ENCODE results near the gene ATP6V1E1.

Gene ATP6V1E1

GRCh38 chr22:17587629-17588028, 40.9 kb downstream of the ATP6V1E1 start:
- H3K79me2 ChIP-seq (ENCODE audit: low read length) = no peaks in the 10 kb centered on the region
- no peak overlapping the region for H3K27ac ChIP-seq (ENCODE audit: low read length)
- no peak overlapping the region for H2AFZ ChIP-seq (ENCODE audit: low read depth, low read length)
- 0 out of 2 replicates have a peak, but pooled peaks cover 5% of the 10 kb centered on the region for H4K20me1 ChIP-seq (ENCODE audit: insufficient read depth, low read length)
- H3K27me3 ChIP-seq (ENCODE audit: low read depth, low read length) = no peaks in the 10 kb centered on the region
- H3K36me3 ChIP-seq (replicated peaks; ENCODE audit: low read depth, low read length) = peaks cover 20% of the 10 kb centered on the region
- TF ChIP-seq EZH2phosphoT487 (IDR thresholded peaks at IDR 0.05; ENCODE audit: low read depth) (no peak), CTCF (IDR thresholded peaks at IDR 0.05; ENCODE audit: low read depth, low read length) (no peak)
- H3K4me1 ChIP-seq (ENCODE audit: low read length) = no peaks in the 10 kb centered on the region
- no peak overlapping the region for H3K4me3 ChIP-seq (ENCODE audit: low read length)
- H3K9ac ChIP-seq (ENCODE audit: low read length) = no peak overlapping the region
- H3K9me3 ChIP-seq (ENCODE audit: insufficient read depth, low read length) = no peaks in the 10 kb centered on the region
- no peak overlapping the region for H3K4me2 ChIP-seq (ENCODE audit: low read length)

GRCh38 chr22:17586831-17587440, 41.6 kb downstream of the ATP6V1E1 start:
- Histone ChIP-seq H3K9me3 (ENCODE audit: insufficient read depth, low read length) (no peaks in the 10 kb centered on the region), H3K4me2 (ENCODE audit: low read length) (no peak overlapping the region), H3K4me1 (ENCODE audit: low read length) (no peaks in the 10 kb centered on the region), H4K20me1 (ENCODE audit: insufficient read depth, low read length) (0 out of 2 replicates have a peak, but pooled peaks cover 5% of the 10 kb centered on the region), H3K79me2 (ENCODE audit: low read length) (no peaks in the 10 kb centered on the region), H3K27ac (ENCODE audit: low read length) (no peak overlapping the region), H3K9ac (ENCODE audit: low read length) (no peak overlapping the region), H3K36me3 (replicated peaks; ENCODE audit: low read depth, low read length) (peaks cover 20% of the 10 kb centered on the region), H3K27me3 (ENCODE audit: low read depth, low read length) (no peaks in the 10 kb centered on the region), H2AFZ (ENCODE audit: low read depth, low read length) (no peak overlapping the region), H3K4me3 (ENCODE audit: low read length) (no peak overlapping the region)
- TF ChIP-seq EZH2phosphoT487 (IDR thresholded peaks at IDR 0.05; ENCODE audit: low read depth) = no peak
- no peak for TF ChIP-seq CTCF (IDR thresholded peaks at IDR 0.05; ENCODE audit: low read depth, low read length)

DNA sequence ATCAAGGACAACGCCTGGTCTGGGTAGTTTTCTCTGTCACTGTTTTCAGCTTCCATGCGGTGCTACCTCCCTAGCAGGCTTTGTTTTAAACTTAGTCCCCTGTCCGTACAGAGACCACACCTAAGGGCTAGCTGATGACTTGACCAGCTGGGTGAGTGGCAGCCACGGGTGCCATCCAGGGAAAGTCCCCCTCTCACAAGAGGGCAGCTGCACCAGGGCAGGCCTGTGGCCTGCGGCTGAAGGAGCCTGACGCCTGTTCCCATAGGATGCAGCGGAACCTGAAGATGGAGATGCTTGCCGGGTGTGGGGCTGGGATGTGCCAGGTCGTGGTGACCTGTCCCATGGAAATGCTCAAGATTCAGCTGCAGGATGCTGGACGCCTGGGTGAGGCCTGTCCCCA, 45.4 kb downstream of the ATP6V1E1 start:
- no peak overlapping the region for H3K4me3 ChIP-seq (ENCODE audit: low read length)
- H3K4me1 ChIP-seq (ENCODE audit: low read length) = no peaks in the 10 kb centered on the region
- H2AFZ ChIP-seq (ENCODE audit: low read depth, low read length) = no peak overlapping the region
- H3K9ac ChIP-seq (ENCODE audit: low read length) = no peak overlapping the region
- H3K27ac ChIP-seq (ENCODE audit: low read length) = no peak overlapping the region
- no peak for TF ChIP-seq EZH2phosphoT487 (IDR thresholded peaks at IDR 0.05; ENCODE audit: low read depth)
- TF ChIP-seq CTCF (IDR thresholded peaks at IDR 0.05; ENCODE audit: low read depth, low read length) = no peak
- no peaks in the 10 kb centered on the region for H3K79me2 ChIP-seq (ENCODE audit: low read length)
- no peaks in the 10 kb centered on the region for H3K36me3 ChIP-seq (replicated peaks; ENCODE audit: low read depth, low read length)
- no peaks in the 10 kb centered on the region for H4K20me1 ChIP-seq (ENCODE audit: insufficient read depth, low read length)
- H3K4me2 ChIP-seq (ENCODE audit: low read length) = no peak overlapping the region
- no peaks in the 10 kb centered on the region for H3K9me3 ChIP-seq (ENCODE audit: insufficient read depth, low read length)
- H3K27me3 ChIP-seq (ENCODE audit: low read depth, low read length) = no peaks in the 10 kb centered on the region

GRCh38 chr22:17581631-17582030, 46.9 kb downstream of the ATP6V1E1 start:
- TF ChIP-seq EZH2phosphoT487 (IDR thresholded peaks at IDR 0.05; ENCODE audit: low read depth) (no peak), CTCF (IDR thresholded peaks at IDR 0.05; ENCODE audit: low read depth, low read length) (no peak)
- no peaks in the 10 kb centered on the region for H3K79me2 ChIP-seq (ENCODE audit: low read length)
- H3K36me3 ChIP-seq (replicated peaks; ENCODE audit: low read depth, low read length) = no peaks in the 10 kb centered on the region
- H3K27me3 ChIP-seq (ENCODE audit: low read depth, low read length) = no peaks in the 10 kb centered on the region
- H3K4me1 ChIP-seq (ENCODE audit: low read length) = no peaks in the 10 kb centered on the region
- no peak overlapping the region for H3K9ac ChIP-seq (ENCODE audit: low read length)
- H3K4me3 ChIP-seq (ENCODE audit: low read length) = no peak overlapping the region
- no peaks in the 10 kb centered on the region for H4K20me1 ChIP-seq (ENCODE audit: insufficient read depth, low read length)
- H3K4me2 ChIP-seq (ENCODE audit: low read length) = no peak overlapping the region
- H3K9me3 ChIP-seq (ENCODE audit: insufficient read depth, low read length) = no peaks in the 10 kb centered on the region
- no peak overlapping the region for H3K27ac ChIP-seq (ENCODE audit: low read length)
- H2AFZ ChIP-seq (ENCODE audit: low read depth, low read length) = no peak overlapping the region
